Activated naive CD4-positive, alpha-beta T cell treated with anti-CD3 and anti-CD28 coated beads, Interleukin-2, amount 10 ng/mL, durations not matched to agents 7 days and 5 days (primary cell): ENCODE results near the gene MMP24.
"Not testable (repeated sequence)": the region's sequence is repeated elsewhere in the genome, so short reads cannot be mapped to it uniquely, and the experiment has no call there.

Experiments used
- CTCF ChIA-PET: fragments of 350-600 bp; sonication (Branson Sonifier 250); formaldehyde crosslinking; loops from one replicate; lab custom pipeline; 2021; ENCODE audit warnings: antibody characterized with exemption; lab: Charles Lee
- DNase-seq: peaks from one replicate; pipeline ENCODE4 v3.0.0-alpha.2; 2020
- H3K27ac Mint-ChIP-seq: one replicate; pipeline ENCODE4 v1.8.0; 2021; ENCODE audit warnings: mild to moderate bottlenecking, moderate library complexity, mixed read lengths
- H3K27me3 Mint-ChIP-seq: one replicate; pipeline ENCODE4 v1.8.0; 2021; ENCODE audit warnings: mild to moderate bottlenecking, mixed read lengths
- H3K36me3 Mint-ChIP-seq: one replicate; pipeline ENCODE4 v1.8.0; 2021; ENCODE audit warnings: mixed read lengths
- H3K4me1 Mint-ChIP-seq: one replicate; pipeline ENCODE4 v1.8.0; 2021; ENCODE audit warnings: mixed read lengths
- H3K4me3 Mint-ChIP-seq: one replicate; pipeline ENCODE4 v1.8.0; 2021; ENCODE audit warnings: mild to moderate bottlenecking, moderate library complexity, mixed read lengths
- H3K9me3 Mint-ChIP-seq: one replicate; pipeline ENCODE4 v1.8.0; 2021; ENCODE audit warnings: mixed read lengths

MMP24 gene

GRCh38 chr20:35237486-35237885 is 11.0 kb downstream of the MMP24 start:
- H3K27me3 Mint-ChIP-seq = peaks cover 10% of the 10 kb centered on the region
- H3K4me1 Mint-ChIP-seq = no peaks in the 10 kb centered on the region
- H3K27ac Mint-ChIP-seq = no peak overlapping the region
- H3K4me3 Mint-ChIP-seq = no peak overlapping the region
- CTCF ChIA-PET = no interaction called here
- H3K36me3 Mint-ChIP-seq = peaks cover 2% of the 10 kb centered on the region
- DNase-seq = no peak
- no peaks in the 10 kb centered on the region for H3K9me3 Mint-ChIP-seq

- DNase-seq = no peak
- Mint-ChIP-seq H3K27ac (no peak overlapping the region), H3K36me3 (peaks cover 2% of the 10 kb centered on the region), H3K4me1 (no peaks in the 10 kb centered on the region), H3K27me3 (peaks cover 10% of the 10 kb centered on the region), H3K4me3 (no peak overlapping the region), H3K9me3 (no peaks in the 10 kb centered on the region)
- CTCF ChIA-PET = no interaction called here
Measured at GRCh38 chr20:35238170-35238569, 11.7 kb downstream of the MMP24 start.

GRCh38 chr20:35238735-35239134 is 12.2 kb downstream of the MMP24 start:
- DNase-seq = no peak
- Mint-ChIP-seq H3K4me1 (no peaks in the 10 kb centered on the region), H3K27ac (no peak overlapping the region), H3K4me3 (no peak overlapping the region), H3K27me3 (peaks cover 10% of the 10 kb centered on the region), H3K9me3 (no peaks in the 10 kb centered on the region), H3K36me3 (peaks cover 2% of the 10 kb centered on the region)
- CTCF ChIA-PET = interaction anchor here (0.6 kb wide), 1 partner anchor 192 kb away, joined by 3 read pairs; no protein-coding TSS in a partner anchor

GRCh38 chr20:35240083-35240810 is 13.8 kb downstream of the MMP24 start:
- no peaks in the 10 kb centered on the region for H3K4me1 Mint-ChIP-seq
- H3K27me3 Mint-ChIP-seq = peaks cover 10% of the 10 kb centered on the region
- DNase-seq = no peak
- H3K36me3 Mint-ChIP-seq = no peaks in the 10 kb centered on the region
- H3K4me3 Mint-ChIP-seq = no peak overlapping the region
- H3K27ac Mint-ChIP-seq = no peak overlapping the region
- no peaks in the 10 kb centered on the region for H3K9me3 Mint-ChIP-seq
- CTCF ChIA-PET = no interaction called here

- Mint-ChIP-seq H3K4me1 (no peaks in the 10 kb centered on the region), H3K9me3 (no peaks in the 10 kb centered on the region), H3K4me3 (no peak overlapping the region), H3K27ac (no peak overlapping the region), H3K36me3 (no peaks in the 10 kb centered on the region), H3K27me3 (peaks cover 10% of the 10 kb centered on the region)
- CTCF ChIA-PET = no interaction called here
- DNase-seq = no peak
Measured at GRCh38 chr20:35240811-35241293, 14.4 kb downstream of the MMP24 start.

- CTCF ChIA-PET = no interaction called here
- DNase-seq = no peak
- Mint-ChIP-seq H3K4me3 (no peak overlapping the region), H3K9me3 (no peaks in the 10 kb centered on the region), H3K36me3 (no peaks in the 10 kb centered on the region), H3K27me3 (peaks cover 10% of the 10 kb centered on the region), H3K4me1 (no peaks in the 10 kb centered on the region), H3K27ac (no peak overlapping the region)
Measured at GRCh38 chr20:35243317-35243716, 16.8 kb downstream of the MMP24 start.

- Mint-ChIP-seq H3K36me3 (no peaks in the 10 kb centered on the region), H3K27ac (no peak overlapping the region), H3K27me3 (peaks cover 10% of the 10 kb centered on the region), H3K4me1 (no peaks in the 10 kb centered on the region), H3K9me3 (no peaks in the 10 kb centered on the region), H3K4me3 (no peak overlapping the region)
- no peak for DNase-seq
- CTCF ChIA-PET = no interaction called here
Measured at GRCh38 chr20:35243986-35244385, 17.5 kb downstream of the MMP24 start.

GRCh38 chr20:35246723-35247122 is 20.2 kb downstream of the MMP24 start:
- no peak overlapping the region for H3K4me3 Mint-ChIP-seq
- CTCF ChIA-PET = no interaction called here

GRCh38 chr20:35248641-35249475 is 22.4 kb downstream of the MMP24 start:
- Mint-ChIP-seq H3K27ac (no peak overlapping the region), H3K4me3 (no peak overlapping the region), H3K27me3 (no peaks in the 10 kb centered on the region), H3K4me1 (peaks cover 28% of the 10 kb centered on the region), H3K36me3 (peaks cover 2% of the 10 kb centered on the region), H3K9me3 (no peaks in the 10 kb centered on the region)
- no peak for DNase-seq
- CTCF ChIA-PET = interaction anchor here (0.7 to 1.3 kb wide), 4 partner anchors 21 to 104 kb away, joined by 3 to 5 read pairs (median 3); no protein-coding TSS in a partner anchor

More at GRCh38 chr20:35246723-35247122, 20.2 kb downstream of the MMP24 start:
- Mint-ChIP-seq H3K4me1 (peaks cover 14% of the 10 kb centered on the region), H3K36me3 (no peaks in the 10 kb centered on the region), H3K9me3 (no peaks in the 10 kb centered on the region), H3K27ac (no peak overlapping the region), H3K27me3 (no peaks in the 10 kb centered on the region)
- DNase-seq = no peak

GRCh38 chr20:35251613-35251940 is 25.1 kb downstream of the MMP24 start:
- peaks cover 4% of the 10 kb centered on the region for H3K36me3 Mint-ChIP-seq
- CTCF ChIA-PET = interaction anchor here (1.9 kb wide), 1 partner anchor 18 kb away, joined by 7 read pairs; no protein-coding TSS in a partner anchor
- peak overlapping the region; percentile 99 for H3K27ac Mint-ChIP-seq
- H3K4me1 Mint-ChIP-seq = peaks cover 30% of the 10 kb centered on the region
- H3K4me3 Mint-ChIP-seq = no peak overlapping the region
- no peaks in the 10 kb centered on the region for H3K27me3 Mint-ChIP-seq
- no peak for DNase-seq
- H3K9me3 Mint-ChIP-seq = no peaks in the 10 kb centered on the region

- H3K4me1 Mint-ChIP-seq = peaks cover 30% of the 10 kb centered on the region
- H3K9me3 Mint-ChIP-seq = no peaks in the 10 kb centered on the region
- no peaks in the 10 kb centered on the region for H3K27me3 Mint-ChIP-seq
- H3K4me3 Mint-ChIP-seq = peak overlapping the region; percentile 11
- peak overlapping the region; percentile 99 for H3K27ac Mint-ChIP-seq
- CTCF ChIA-PET = interaction anchor here (0.6 to 1.9 kb wide), 2 partner anchors 17 to 347 kb away, joined by 3 to 7 read pairs; no protein-coding TSS in a partner anchor
- DNase-seq = peak; percentile 61
- H3K36me3 Mint-ChIP-seq = peaks cover 4% of the 10 kb centered on the region
Measured at GRCh38 chr20:35252037-35252461, 25.6 kb downstream of the MMP24 start.

- H3K27me3 Mint-ChIP-seq, DNase-seq, H3K9me3 Mint-ChIP-seq, H3K36me3 Mint-ChIP-seq: not testable (repeated sequence)
- Mint-ChIP-seq H3K4me1 (peaks cover 30% of the 10 kb centered on the region), H3K4me3 (peak overlapping the region; percentile 11), H3K27ac (peak overlapping the region; percentile 99)
- CTCF ChIA-PET = interaction anchor here (0.6 to 1.9 kb wide), 2 partner anchors 17 to 348 kb away, joined by 3 to 7 read pairs; no protein-coding TSS in a partner anchor
Measured at GRCh38 chr20:35252598-35252997, 26.1 kb downstream of the MMP24 start.

GRCh38 chr20:35253010-35253409 is 26.5 kb downstream of the MMP24 start:
- peaks cover 30% of the 10 kb centered on the region for H3K4me1 Mint-ChIP-seq
- no peaks in the 10 kb centered on the region for H3K9me3 Mint-ChIP-seq
- peak overlapping the region; percentile 84 for H3K27ac Mint-ChIP-seq
- CTCF ChIA-PET = no interaction called here
- DNase-seq = no peak
- H3K27me3 Mint-ChIP-seq = no peaks in the 10 kb centered on the region
- no peak overlapping the region for H3K4me3 Mint-ChIP-seq
- peaks cover 4% of the 10 kb centered on the region for H3K36me3 Mint-ChIP-seq

GRCh38 chr20:35254448-35254999 is 28.0 kb downstream of the MMP24 start:
- CTCF ChIA-PET = interaction anchor here (0.7 kb wide), 1 partner anchor 14 kb away, joined by 4 read pairs; no protein-coding TSS in a partner anchor
- H3K27ac Mint-ChIP-seq = no peak overlapping the region

More at GRCh38 chr20:35254448-35254999, 28.0 kb downstream of the MMP24 start:
- no peaks in the 10 kb centered on the region for H3K9me3 Mint-ChIP-seq
- no peak for DNase-seq
- H3K36me3 Mint-ChIP-seq = peaks cover 4% of the 10 kb centered on the region
- no peaks in the 10 kb centered on the region for H3K27me3 Mint-ChIP-seq
- peaks cover 30% of the 10 kb centered on the region for H3K4me1 Mint-ChIP-seq
- no peak overlapping the region for H3K4me3 Mint-ChIP-seq
